Smooth muscle cell of the brain vasculature (primary cell): ENCODE results near the gene PARN.
"Not testable (repeated sequence)": the region's sequence is repeated elsewhere in the genome, so short reads cannot be mapped to it uniquely, and the experiment has no call there.

Experiments used
- DNase-seq: peaks from one replicate; pipeline ENCODE4 v3.0.0-alpha.2; 2012; ENCODE audit warnings: low read depth, low spot score

Gene PARN

DNA sequence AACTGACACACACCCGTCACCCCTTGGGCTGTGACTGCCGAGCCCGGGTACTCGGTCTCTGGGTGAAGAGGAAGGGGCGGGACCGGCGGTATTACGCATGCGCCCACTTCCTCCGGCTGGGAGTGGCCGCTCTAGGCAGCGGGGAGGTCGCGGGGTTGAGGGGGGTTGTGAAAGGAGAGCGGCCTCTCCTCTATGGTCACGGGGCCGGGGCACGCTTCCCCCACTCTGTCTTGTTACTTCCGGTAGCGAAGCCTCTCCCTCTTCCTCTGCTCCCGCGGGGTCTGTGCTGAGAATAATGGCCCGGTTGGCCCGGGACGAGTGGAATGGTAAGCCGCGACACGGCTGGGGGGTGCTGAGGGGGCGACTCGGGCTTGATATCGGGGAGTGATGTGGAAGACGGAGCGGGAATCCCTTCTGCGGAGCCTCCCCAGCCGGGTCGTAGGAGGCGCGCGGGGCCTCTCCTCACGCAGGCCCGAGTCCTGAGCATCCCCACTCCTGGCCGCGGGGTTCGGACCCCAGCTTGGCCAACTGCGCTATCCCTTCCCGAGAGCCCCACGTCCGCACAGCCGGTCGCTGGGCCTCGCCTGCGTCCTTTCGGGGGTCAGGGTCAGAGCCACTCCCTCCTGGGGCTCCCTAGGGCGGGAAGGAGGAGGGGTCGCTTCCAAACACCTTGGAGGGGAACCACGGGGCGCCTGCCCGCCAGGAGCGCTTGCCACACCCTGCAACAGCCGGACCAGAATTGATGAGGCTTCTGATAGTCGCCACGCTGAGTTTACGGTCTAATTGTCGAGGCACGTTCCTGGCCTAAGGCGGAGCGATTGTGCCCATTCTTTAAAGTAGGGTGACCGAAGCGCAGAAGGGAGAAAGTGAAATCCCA, 2.9 kb upstream of the PARN start, which contains the start of gene BFAR:
BFAR (plus strand) TSS at position 259 of the 877 bp plus-strand sequence. CDS start 11,396 bp downstream, outside the sequence.
- DNase-seq, result peak; percentile 85

DNA sequence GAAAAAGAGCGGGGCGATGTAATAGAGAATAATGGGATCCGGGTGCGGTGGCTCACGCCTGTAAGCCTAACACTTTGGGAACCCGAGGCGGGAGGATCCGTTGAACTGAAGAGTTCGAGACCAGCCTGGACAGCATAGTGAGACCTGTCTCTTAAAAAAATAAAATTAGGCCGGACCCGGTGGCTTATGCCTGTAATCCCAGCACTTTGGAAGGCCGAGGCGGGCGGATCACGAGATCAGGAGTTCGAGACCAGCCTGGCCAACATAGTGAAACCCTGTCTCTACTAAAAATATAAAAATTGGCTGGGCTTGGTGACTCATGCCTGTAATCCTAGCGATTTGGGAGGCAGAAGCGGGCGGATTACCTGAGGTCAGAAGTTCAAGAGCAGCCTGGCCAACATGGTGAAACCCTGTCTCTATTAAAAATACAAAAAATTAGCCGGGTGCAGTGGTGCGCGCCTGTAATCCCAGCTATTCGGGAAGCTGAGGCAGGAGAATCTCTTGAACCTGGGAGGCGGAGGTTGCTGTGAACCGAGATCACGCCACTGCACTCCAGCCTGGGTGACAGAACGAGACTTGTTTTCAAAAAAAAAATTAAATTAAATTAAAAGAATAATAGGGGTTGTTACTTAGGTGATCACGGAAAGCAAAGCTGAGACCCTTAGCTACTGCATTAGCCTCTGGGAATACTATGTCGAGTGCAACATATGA, 715 bp upstream of the PARN start:
- DNase-seq, result not testable (repeated sequence)

DNA sequence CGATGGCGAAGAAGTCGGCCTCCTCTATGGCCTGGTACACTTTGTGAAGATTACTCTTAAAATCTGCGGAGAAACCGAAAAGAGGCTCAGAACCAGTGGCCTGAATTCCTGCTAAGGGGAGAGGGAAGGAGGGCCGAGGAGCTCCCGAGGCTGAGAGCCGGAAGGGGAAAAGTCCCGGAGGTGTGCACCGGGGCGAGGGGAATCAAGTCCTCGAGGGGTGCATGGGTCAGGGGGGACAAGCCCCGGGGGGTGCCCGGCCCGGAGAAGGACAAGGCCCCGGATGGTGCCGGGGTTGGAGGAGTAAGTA, 495 bp downstream of the PARN start:
- no peak for DNase-seq

DNA sequence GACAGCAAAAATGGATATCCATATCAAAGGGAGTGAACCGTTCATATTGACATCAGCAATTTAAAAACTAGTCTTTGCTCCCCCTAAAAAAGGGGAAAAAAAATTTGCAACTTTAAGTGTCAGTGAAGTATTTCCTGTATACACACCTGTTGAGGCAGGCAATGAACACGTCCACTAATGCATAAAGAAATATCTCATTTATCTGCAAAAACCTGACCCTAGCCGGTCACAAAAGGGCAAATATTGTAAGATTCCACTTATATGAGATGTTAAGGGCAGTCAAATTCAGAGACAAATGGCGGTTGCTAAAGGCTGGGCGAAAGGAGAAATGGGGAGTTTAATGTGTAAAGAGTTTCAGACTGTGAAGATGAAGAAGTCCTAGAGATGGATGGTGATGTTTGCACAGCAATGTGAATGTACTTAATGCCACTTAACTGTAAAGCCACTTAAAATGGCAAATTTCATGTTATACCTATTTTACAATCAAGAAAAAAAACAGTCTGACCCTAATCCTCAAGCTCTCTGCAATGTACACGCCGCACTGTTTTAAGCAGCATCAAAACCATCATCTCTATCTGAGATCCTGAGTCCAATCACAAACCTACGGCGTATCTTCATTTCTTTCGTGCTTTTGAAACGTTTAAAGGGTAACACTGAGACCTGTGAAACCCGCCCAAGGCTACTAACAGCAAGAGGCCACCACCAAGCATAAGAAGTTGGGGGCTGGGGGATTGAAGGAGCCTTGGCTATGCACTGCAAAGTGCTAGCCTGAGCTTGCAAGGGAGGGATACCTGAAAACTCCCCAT, 1.1 kb downstream of the PARN start:
- no peak for DNase-seq

DNA sequence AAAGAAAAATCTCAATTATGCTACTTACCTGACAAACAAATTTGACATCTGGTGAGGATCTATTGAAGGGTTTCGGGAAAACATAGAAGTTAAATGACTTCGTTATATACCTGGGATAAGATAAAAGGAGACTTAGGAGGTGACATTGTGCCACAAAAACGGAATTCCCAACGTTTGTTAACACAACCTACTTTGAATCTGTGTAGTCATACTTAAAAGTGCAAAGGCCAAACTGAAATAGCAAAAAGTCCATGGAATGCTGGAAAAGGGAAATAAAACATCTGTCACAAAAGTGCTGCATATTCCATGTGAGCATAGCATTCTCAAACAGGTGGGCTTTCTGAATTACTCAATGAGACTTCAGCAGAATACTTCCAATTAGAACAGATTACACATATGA, 3.0 kb downstream of the PARN start:
- DNase-seq, result no peak

DNA sequence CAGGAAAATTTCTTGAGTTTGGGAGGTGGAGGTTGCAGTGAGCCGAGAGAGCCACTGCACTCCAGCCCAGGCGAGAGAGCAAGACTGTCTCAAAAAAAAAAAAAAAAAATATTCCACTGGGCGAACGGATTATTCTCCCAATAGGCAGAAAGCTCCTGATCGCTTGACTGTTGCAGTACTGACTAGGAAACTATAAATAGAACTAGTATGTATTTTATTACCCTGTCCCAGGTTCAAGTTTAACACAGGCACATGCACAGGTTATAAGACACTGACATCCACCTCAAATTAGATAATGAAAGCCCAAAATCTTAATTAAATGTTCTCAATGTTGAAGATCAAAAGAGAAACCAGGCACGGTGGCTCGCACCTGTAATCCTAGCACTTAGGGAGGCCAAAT, 11.5 kb downstream of the PARN start:
- no peak for DNase-seq

DNA sequence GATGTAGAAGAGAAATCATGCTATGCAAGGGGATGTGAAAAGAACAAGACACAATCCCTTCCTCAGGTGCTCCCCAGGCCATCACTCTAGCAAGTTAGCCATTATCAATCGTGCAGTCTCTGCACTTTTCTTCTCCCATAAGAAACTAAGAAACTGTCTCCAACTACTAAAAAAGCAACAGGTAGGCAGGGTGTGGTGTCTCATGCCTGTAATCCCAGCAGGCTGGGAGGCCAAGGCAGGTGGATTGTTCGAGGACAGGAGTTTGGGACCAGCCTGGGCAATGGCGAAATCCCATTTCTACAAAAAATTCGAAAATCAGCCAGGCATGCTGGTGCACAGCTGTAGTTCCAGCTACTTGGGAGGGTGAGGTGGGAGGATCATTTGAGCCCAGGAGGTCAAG, 13.8 kb downstream of the PARN start:
- no peak for DNase-seq

DNA sequence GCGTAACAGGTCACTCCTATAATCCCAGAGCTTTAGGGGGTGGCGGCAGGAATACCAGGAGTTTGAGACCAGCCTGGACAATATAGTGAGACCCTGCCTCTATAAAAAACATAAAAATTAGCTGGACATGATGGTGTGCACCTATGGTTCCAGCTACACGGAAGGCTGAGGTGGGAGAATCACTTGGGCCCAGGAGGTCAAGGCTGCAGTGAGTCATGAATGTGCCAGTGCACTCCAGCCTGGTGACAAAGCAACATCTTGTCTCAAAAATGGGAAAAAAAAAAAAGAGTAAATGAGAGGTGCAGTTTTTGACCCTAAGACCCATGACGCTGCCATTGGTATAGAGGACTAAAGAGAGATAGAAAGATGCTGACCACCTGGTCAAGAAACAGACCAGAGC, 16.1 kb downstream of the PARN start:
- no peak for DNase-seq

DNA sequence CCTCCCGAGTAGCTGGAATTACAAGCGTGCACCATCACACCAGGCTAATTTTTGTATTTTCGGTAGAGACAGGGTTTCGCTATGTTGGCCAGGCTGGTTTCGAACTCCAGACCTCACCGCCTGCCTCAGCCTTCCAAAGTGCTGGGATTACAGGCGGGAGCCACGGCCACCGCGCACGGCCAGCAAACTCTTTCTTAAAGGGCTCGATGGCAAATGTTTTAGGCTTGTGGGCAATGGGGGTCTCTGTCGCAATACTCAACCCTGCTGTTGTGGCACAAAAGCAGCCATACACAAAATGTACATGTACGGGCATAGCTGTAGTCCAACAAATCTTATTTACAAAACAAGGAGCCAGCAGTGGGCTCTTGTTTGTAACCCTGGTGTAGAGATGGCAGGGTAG, 18.4 kb downstream of the PARN start:
- no peak for DNase-seq

DNA sequence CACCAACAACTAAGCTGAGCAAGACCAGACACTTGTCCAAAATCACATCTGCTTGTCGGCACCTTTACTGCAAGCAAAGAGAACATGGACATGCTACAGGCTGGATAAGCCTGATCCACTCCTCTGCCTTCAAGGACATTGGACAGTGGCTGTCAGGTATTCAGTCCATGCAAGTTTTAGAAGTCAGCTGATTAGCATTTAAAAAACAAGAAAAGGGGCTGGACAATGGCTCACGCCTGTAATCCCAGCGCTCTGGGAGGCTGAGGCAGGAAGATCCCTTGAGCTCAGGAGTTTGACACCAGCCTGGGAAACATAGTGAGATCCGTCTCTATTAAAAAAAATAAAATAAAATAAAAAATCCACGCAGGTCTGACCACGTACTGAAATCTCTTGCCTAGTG, 20.3 kb downstream of the PARN start:
- no peak for DNase-seq

DNA sequence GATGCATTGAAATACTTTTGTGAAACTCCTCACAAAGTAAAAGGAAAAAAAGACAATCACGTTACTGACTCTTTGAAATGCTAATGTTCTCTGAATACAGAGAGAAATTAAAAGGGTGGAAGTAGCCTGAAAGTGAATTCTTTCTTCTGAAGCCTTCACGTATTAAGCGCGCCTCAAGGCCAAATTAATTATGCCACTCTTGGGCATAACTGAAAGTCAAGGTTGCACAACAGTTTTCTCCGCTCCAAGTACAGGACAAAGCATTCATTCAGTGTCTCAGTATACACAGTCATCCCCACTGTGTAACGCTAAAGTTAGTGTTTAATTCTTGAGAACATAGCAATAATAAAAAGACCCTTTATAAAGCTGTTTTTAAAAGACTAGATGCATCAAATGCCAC, 21.5 kb downstream of the PARN start:
- DNase-seq, result no peak

DNA sequence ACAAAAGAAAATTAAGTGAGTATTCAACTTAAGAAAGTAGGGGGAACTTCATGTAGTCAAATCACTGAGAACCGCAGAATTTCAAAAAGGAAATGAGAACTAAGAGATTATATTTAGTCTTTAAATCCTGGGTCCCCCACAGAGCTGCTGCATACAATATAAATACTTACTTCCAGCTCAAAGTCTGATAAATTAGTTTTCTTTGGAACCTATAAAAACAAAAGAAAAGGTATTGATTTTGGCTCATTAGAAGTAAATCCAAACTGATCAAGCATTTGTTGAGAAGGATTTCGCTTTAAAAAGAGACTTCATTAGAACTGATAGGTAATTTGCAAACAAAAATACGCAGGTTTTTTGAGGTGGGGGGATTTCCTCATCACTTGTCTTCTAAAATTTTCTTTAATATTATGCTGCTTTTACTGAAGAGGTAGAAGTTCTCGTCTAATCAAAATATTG, 21.9 kb downstream of the PARN start:
- DNase-seq, result no peak

DNA sequence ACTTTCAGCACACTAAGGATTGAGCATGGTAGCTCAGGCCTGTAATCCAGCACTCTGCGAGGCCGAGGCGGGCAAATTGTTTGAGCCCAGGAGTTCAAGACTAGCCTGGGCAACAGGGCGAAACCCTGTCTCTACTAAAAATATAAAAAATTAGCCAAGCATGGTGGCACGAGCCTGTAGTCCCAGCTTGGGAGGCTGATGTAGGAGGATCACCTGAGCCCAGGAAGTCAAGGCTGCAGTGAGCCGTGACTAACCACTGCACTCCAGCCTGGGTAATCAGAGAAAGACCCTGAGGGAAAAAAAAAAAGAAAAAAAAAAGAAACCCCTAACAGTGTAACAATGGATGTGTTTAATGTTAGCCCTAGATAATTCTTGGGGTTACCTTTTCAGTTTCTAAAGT, 24.0 kb downstream of the PARN start:
- no peak for DNase-seq

DNA sequence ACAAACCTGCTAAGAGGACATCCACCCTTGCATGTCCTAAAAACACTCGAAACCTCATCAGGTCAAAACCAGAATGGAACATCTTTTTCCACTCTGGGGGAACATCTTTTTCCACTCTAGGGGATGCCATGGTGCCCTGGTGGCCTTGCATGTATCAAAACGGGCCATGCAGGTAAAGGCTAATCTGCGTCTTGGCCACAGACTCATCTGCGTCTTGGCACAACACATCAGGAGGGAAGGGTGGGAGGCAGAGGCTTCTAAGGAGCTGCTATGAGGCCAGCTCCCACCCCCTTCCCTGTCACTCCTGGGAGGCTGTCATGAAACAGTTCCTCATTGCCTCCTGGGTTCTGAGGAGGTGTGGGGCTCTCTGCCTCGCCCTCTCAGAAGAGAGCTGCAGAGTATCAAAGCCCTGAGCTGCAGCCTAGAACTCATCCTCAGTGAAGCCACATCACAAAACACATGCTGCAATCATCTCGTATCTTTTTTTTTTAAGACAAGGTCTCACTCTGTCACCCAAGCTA, 27.6 kb downstream of the PARN start:
- DNase-seq, result no peak

DNA sequence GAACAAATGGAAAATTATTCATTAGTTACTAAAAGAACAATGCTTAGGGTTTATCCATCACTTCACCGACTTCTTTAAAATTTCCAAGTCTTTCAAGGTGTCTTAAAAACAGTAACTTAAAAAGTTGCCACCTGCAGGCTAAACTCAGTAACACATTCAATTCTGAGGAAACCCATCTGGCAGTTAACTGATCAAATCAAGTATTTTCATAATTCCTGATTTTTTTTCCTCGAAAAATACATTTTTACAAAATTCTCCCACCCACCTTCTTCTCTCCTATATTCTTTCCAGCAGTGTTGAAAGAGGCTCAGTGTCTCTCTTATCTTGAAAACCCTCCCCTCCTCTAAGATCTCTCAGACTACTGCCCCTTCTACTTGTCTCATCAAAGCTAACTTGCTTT, 29.9 kb downstream of the PARN start:
- DNase-seq, result no peak

DNA sequence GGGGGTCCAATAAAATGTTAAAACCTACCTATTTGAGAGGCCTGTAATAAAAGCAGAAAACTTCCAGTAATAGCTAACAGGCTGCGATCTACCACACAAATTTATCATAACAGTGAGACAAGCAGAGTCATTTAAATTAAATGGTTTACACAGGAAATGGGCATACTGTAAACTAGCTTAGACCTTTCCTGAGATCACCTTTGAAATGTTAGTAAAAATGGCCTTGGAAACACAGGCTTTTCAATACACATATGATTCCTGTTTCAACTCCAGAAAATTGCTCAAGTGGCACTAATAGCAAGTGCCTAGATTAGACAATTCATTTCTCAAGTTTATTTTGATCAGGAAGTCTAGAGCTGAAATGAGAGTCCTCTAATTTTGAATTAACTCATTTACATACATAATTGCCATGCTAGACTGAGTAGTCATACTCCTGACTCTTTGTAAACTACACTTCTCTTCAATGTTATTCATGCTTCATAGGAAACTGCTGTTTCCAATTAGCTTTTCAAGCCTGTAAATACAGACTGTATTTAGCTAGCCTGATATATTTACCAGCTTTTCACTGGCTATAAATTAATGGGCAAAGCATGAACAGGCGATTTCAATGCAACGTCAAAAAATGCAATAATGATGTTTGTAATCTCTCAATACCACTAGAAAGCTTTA, 43.3 kb downstream of the PARN start:
- DNase-seq, result no peak

DNA sequence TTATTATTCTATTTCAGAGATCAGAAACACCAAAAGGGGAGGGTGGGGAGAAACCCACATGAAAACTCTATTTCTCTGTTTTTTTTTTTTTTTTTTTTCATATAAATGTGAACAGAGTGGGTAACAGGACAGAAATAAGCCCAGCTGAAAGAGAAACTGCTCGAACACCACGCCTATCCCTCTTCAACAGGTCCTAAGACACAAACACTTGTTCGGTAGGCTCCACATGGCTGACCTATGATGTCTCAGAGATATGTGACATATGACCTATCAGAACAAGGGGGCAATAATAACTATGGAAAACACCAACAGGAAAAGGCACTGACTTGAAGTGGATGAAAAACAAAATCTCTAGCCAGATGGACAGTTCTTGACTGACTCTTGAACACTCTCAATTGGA, 44.8 kb downstream of the PARN start:
- no peak for DNase-seq

DNA sequence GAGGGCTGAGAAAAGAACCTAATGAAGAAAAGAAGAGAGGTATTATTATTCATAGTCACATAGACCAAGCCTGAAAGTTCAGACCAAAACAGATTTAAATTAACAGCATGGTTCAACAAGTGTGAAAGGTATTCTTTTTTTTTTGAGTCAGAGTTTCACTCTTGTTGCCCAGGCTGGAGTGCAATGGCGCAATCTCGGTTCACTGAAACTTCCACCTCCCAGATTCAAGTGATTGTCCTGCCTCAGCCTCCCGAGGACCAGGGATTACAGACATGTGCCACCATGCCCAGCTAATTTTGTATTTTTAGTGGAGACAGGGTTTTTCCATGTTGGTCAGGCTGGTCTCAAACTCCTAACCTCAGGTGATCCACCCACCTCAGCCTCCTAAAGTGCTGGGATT, 49.1 kb downstream of the PARN start:
- DNase-seq, result not testable (repeated sequence)

DNA sequence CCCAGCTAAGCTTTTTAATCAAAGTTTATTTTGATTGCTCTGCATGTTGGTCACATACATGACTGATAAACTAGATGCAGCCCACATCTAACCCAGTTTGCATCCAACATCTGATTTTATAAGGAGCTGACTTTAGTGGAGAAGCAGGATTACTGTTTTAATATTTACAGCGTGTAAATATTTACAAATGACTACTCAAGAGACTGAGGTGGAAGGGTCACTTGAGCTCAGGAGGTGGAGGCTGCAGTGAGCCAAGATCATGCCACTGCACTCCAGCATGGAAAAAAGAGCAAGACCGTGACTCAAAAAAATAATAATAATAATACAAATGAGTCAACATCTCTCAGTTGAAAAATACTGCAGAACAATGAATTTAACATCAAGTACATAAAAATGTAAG, 50.8 kb downstream of the PARN start:
- DNase-seq, result no peak

DNA sequence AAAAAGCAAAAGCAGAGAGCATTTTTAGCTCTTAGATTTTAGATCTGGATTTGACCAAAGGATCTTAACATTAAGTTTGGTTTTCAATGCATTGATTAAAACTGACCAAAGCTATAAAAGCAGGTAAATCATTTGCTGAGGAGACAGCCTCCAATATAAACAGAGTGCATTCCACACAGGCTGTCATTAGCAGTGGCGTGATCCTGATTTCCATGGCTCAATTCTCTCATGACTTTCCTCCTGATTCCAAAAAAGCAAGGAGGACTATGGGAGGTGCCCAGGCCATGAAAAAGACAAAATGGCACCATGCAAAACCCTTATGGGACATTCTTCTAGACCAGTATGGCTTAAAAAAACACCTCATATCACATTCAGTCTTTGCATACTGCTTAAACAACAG, 53.5 kb downstream of the PARN start:
- DNase-seq, result no peak

DNA sequence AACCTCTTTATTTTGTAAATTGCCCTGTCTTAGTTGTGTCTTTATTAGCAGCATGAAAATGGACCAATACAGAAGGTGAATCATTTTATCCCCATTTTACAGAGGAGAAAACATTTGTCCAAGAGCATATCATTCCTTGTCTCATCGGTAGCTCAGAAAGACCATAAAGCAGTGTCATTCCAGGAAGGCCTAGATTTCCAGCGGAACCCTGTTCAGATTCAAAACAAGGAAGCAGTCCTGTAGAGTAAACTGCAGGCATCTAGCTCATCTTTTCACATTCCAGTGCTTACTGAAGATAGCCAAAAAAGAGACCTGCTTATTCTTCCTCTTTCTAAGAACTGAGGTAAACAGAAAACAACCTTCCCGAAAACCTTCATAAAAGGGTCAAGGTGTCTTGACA, 54.0 kb downstream of the PARN start:
- no peak for DNase-seq
